NCI-H82 treated with DMSO at 0.1 percent for 48 hours (cell line): ENCODE measurements around the gene IL17REL.
A peak's percentile ranks its signal among the peaks of the same experiment; 100 is the strongest.

Experiments used
- DNase-seq: peaks from one replicate; lab custom pipeline; 2025; ENCODE audit not compliant: unreplicated experiment; lab: John Stamatoyannopoulos, UW

Gene IL17REL

GRCh38 chr22:49948116-49948957 is 64.2 kb downstream of the IL17REL start:
- DNase-seq, result no peak

- no peak for DNase-seq
These were observed 65.3 kb downstream of the IL17REL start for GRCh38 chr22:49947296-49947622.

GRCh38 chr22:49946612-49947295 is 65.8 kb downstream of the IL17REL start:
- no peak for DNase-seq

GRCh38 chr22:49945042-49945794 is 67.3 kb downstream of the IL17REL start:
- DNase-seq, result peak; percentile 67
